ENCODE results near the gene ZBED4.

- TF ChIP-seq CTCF (IDR thresholded peaks at IDR 0.05) = no peak
- TF ChIP-seq POLR2A (IDR thresholded peaks at IDR 0.05) = no peak
Observed at GRCh38 chr22:49900441-49901230, 47.0 kb downstream of the ZBED4 start.
